HG02943 (cell line): ENCODE data around the gene CLASRP.
"Not testable (repeated sequence)": the region's sequence is repeated elsewhere in the genome, so short reads cannot be mapped to it uniquely, and the experiment has no call there.

Source experiments
- ATAC-seq: cut with Tn5 transposase; IDR thresholded peaks from one replicate; pipeline ENCODE4 v1.9.1; 2021; ENCODE audit warnings: mild to moderate bottlenecking, low read depth, moderate library complexity; ENCODE audit not compliant: unreplicated experiment

Gene CLASRP

DNA sequence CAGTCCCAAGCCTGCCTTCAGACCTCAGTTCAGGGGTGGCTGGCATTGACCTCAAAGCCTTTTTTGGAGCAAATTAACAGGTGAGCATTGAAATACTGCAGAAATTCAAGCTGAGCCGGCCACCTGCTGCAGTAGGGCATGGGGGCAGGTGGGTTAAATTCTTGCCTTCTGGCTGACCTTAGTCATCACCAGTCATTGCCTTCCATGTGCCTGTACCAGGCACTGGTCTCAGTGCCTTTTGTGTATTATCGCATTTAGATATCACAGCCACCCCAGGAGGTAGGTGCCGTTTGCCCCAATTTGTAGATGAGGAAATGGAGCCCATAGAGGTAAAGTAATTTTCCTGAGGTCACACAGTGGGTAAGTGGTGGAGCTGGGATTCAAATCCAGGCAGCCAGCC lies 61.4 kb downstream of the CLASRP start:
- ATAC-seq = no peak

DNA sequence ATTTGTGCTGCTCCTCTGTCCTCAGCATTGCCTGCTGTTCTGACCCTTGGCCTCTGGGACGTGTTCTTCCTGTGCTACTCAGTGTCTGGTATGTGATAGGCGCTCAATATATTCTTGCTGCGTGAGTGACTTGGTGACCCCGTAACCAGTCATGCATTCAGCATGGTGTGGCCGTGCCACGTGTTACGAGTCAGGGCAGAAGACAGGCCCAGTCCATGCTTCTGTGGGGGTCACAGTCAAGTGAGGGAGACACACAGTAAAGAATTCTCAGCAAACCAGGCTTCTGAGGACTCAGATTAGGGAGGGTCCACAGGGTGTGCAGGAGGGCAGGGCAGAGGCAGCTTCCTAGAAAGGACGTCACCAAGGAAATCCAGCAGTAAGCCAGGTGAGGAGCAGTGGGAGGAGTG lies 62.0 kb downstream of the CLASRP start:
- no peak for ATAC-seq

DNA sequence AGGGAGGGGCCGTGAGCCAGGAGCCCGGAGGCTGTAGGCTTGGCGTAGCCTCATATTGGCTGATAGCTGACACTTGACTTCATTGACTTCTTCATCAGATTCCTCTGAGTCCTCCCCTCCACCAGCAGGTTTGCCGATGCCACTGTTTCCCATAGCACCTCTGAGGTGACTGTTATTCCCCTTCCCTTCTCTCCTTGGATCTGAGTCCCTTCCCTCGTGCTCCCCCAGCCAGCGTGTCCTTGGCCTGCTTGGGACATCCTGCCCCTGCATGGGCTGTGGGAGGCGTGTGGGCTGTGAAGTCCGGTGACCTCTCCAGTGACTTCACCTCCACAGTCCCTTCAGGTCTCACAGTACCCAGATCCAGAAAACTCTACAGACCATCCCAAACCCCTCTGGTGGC lies 63.0 kb downstream of the CLASRP start:
- ATAC-seq = no peak

DNA sequence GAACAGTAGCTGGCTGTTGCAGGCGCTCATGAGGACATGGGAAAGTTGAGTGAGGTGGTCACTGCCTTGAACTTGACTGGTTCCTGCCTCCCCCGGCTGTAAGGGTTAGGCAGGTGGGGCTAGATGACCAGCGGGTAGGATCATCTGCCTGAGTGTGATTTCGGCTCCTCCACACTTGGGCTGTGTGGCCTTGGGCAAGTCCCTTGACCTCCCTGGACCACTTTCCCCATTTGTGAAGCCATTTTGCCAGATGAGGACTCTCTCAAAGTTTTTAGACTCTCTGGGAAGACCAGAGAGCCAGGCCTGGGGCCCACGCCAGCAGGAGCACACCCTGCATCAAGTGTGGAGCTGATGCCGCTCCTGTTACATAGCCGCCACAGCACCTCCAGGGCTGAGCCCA lies 63.6 kb downstream of the CLASRP start:
- no peak for ATAC-seq

DNA sequence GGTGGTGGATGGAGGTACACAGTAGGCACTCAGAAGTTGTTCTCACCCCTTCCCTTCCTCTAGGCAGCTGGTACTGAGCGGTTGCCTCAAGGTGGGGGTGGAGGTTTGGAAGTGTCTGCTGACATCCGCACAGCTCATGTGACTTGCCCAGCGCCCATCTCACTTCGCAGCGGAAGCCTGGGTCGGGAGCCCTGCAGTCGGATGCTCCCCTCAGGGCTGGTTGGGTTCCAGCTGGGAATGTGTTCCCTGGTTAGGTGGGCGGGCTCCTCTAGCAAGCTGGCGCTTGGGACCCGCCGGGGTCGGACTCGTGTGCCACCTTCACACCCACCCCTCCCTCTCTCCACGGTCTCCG lies 64.3 kb downstream of the CLASRP start:
- ATAC-seq = no peak

DNA sequence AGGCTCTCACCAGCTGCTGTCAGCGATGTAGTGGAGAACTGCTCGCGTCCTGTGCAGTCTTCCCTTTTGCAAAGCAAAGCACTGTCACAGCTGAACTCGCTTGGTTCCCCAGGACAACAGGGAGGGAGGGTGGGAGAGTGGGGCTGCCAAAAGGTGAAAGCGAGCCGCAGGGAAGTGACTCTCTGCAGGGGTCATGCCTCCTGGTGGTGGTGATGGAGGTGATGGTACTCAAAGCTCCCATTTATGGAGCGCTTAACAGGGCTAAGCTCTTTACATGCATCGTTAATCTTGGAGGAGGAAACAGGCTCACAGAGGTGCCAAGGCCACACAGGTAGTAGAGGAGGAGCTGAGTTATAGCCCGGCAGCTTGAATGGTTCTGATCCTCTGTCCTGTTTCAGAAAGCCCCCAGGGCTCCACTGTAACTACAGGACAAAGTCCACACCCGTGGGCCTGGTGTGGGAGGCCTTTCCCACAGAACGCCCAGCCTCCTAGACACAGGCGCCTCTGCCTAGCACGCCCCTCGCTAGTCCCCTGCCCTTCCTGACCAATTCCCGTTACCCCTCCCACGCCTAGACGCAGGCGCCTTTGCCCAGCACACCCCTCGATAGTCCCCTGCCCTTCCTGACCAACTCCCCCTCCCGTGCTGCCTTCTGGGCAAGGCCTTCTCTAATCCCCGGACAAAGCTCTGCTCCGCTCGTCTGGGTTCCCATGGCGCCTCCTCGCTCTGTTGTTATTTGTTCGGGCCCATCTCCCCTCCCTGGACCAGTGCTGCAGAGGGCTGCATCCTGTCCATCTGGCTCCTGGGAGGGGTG lies 64.9 kb downstream of the CLASRP start:
- ATAC-seq = no peak

DNA sequence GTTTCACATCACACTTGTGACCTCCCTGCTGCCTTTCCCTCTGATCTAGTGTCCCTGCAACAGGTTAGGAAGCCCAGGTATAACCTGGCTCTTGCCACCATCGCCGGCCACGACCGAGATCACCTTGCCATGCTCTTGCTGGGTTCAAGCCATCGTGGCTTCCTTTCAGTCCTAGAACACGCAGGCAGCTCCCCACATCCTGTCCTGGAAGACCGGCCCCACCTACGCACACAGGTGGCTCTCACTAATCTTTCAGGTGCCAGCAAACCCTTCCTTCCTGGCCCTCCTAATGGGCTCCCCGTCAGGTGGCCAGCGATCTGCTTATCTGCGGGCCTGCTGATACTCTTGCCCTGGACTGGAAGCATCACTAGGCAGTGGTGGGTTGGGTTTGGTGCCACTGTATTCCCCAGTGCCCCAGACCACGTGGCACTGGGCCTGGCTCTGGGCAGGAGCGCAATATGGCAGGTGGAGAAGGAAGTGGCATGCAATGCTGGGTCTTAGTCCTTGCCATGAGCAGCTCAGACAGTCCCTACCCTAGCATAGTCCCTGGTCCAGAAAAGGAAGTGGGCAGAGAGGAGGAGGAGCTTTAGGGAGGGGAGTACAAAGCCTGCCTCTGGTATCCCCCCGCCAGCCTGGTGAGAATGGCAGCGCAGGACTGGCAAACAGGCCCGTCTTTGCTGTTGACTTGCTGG lies 66.0 kb downstream of the CLASRP start:
- no peak for ATAC-seq

DNA sequence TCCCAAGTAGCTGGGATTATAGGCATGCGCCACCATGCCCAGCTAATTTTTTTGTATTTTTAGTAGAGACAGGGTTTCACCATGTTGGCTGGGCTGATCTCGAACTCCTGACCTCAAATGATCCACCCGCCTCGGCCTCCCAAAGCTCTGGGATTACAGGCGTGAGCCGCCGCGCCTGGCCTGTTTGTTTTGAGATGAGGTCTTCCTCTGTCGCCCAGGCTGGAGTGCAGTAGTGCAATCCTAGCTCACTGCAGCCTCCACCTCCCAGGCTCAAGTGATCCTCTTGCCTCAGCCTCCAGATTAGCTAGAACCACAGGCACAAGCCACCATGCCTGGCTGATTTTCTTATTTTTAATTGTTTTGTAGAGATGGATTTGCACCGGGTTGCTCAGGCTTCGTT lies 67.5 kb downstream of the CLASRP start:
- not testable (repeated sequence) for ATAC-seq

DNA sequence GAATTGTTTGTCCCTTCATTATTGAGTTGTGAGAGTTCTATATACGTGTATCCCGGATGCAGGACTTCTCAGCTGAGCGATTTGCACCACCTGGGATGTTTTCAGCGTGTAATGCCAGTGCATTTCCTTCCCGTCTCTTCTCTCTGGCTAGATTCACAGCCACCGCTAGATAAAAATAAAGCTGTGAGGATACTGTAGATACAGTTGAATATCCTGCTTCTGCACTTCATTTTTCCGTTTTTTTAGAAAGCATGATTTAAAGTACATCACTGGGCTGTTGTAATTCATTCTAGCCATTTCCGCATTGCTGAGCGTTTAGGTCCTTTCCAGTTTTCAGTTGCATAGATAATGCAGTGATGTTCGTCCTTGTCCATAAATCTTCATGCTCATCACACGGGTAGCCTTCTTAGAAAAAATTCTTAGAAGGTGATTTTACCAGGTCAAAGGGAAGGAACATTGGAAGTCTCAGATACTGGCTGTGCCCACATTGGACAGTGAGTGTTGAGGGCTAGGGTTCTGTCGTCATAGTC lies 68.8 kb downstream of the CLASRP start:
- ATAC-seq = no peak

DNA sequence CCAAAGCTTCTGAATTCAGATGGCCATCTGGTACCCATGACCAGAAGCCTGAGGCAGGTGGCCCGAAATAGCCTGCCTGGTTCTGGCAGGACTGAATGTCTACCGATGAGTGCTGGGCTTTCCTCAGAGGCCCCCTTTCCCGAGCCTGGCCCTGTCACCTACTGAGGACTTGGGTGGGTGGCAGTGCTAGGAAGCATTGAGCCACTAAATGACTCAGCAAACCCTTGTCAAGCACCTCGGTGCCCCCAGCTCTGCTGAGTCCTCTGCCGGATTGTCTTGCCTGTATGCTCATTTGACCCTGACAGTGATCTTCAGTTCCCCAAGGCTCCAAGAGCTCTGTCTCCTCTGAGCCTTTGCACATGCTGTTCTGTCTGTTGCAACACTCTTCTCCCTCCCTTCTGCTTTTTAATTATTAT lies 72.0 kb downstream of the CLASRP start:
- ATAC-seq = no peak

DNA sequence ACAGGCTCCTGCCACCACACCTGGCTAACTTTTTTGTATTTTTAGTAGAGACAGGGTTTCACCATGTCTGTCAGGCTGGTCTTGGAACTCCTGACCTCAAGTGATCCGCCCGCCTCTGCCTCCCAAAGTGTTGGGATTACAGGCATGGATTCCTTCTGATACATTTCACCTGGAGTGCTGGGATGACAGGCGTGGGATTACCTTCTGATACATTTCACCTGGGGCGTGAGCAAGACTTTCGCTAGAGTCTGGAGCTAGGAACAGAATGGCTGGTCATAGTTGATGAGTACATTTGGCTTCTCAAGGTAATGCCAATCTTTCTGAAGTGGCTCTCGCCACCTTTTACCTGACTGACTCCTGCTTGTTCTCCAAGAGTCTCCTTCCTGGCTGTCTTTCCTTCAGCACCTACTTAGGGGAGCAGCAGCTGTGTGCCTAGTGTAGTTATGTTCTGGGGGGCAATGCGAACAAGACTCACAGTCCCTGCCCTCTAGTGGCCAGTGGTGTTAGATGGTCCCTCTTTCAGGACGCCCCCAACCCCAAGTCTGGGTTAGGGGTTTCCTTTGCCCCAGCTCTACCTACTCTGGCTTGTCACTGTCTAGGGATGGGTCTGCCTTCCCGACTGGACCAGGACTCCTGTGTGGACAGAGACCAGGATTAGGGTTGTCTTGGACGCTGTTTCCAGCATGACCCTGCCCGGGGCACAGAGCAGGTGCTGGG lies 73.4 kb downstream of the CLASRP start:
- ATAC-seq = no peak

DNA sequence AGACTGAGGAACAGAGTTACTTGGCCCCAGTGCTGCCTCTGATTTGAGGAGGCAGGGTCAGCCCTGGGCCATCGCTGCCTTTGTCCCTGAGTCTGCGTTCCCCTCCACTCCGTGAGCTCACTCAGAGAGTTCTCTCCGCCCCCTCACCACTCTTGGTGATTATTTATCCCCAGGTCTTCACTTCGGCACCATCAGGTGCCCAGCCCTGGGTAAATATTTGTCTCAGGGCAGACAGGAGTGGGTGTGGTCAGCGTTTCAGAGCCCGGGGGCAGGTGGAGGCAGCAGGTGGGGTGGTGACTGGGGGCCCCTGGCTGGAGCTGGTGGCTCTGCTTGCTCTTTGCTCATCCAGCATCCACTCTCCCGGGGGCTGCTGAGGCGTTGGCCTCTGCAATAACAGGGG lies 74.8 kb downstream of the CLASRP start:
- no peak for ATAC-seq

DNA sequence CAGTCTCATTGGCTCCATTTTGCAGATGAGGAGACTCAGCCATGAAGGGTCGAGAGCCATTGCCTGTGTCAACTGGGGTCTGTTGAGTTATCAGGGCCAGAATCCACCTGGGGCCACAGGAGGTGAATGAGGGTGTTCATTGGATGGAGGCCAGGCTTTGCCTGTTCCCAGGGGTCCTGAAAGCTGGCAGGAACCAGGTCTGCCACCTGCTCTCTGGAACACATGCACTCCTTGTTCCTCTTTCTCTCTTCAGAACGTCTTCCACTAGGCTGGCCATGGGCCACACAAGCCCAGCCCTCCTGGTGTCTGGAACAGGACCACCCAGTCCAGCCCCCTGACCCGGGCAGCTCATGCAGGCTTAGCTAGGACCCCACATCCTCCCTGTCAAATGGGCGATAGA lies 75.3 kb downstream of the CLASRP start:
- no peak for ATAC-seq

DNA sequence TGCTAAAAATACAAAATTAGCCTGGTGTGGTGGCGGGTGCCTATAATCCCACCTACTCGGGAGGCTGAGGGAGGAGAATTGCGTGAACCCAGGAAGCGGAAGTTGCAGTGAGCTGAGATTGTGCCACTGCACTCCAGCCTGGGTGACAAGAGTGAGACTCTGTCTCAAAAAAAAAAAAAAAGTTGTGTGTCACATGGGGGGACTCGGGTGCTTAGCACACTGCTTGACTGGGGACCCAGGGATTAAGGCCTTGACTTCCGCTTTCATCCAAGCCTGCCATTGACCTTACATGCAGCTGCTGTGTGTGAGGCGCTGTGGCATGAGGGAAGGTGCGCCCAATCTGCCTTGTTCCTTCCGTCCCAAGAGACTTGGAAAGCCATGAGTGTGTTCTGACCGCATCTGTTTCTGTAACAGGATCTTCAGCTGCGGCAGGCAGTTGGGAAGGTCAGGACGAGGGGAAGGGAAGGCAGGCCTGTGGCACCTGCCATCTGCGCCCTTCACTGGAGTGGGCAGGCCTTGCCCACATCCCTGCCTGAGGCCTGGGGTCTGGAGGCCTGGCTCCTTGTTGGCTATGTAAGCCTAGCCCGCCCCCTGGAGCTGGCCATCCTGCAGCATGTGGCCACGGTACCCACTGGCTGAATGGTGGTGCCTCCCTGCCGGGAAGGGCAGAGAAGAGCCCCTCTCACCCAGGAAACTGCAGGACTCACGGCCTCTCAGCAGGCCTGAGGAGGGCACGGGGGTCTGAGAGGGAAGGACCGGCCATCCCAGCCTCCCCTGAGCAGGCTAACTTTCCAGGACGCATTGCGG lies 77.2 kb downstream of the CLASRP start:
- ATAC-seq = no peak

DNA sequence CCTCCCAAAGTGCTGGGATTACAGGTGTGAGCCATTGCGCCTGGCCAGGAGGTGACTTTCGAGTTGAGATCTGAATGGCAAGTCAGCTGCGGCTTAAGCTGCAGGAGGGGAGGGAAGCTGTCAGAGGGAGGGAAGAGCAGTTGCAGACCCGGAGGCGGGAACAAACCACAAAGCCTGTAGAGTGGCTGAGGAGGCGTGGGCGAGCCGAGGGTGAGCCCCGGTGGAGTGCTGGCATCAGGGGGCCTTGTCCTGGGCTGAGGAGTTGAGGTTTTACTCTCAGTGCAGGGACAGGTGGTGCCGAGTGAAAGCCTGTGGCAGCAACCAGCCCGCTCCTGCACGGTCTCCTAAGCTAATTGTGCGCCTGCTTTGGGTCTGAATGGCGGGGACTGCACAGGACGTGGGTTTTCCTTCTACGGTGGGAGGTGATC lies 78.3 kb downstream of the CLASRP start:
- ATAC-seq = no peak

DNA sequence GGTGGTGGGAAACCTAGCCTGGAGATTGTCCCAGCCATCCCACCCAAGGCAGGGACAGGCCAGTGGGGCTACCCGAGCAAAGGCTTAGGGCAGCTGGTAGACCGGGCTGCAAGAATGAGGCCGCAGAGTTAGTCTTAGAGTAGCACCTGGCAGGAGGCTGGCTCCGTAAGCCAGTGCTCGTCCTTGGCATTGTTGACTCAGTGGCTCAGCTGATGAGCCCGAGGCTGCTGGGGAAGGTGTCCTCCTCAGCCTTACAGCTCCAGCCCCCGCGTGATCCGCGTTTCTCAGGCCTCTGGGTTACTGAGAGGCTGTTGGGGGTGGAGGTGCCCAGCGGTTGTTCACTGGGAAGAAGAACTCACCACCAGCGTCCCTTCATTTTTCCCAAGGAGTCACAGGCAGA lies 78.8 kb downstream of the CLASRP start:
- ATAC-seq = no peak

DNA sequence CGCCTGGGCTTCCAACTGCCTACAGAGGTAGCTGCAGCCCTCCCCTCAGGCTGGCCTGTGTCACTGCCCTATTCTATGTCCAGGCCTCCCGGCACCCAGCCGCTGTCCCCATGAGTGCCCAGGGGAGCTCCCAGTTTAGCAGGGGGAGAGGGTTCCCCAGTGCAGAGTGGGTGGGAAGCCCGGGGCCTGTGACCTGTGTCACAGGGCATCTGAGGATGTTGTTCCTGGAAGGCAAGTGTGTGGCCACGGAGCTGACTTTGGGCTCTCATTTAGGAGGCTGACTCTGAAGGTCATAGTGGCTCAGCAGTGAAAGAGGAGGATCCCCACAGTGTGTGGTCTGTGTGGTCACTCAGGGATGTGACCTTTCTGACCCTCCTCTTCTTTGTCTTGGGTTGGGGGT lies 79.3 kb downstream of the CLASRP start:
- ATAC-seq = no peak

DNA sequence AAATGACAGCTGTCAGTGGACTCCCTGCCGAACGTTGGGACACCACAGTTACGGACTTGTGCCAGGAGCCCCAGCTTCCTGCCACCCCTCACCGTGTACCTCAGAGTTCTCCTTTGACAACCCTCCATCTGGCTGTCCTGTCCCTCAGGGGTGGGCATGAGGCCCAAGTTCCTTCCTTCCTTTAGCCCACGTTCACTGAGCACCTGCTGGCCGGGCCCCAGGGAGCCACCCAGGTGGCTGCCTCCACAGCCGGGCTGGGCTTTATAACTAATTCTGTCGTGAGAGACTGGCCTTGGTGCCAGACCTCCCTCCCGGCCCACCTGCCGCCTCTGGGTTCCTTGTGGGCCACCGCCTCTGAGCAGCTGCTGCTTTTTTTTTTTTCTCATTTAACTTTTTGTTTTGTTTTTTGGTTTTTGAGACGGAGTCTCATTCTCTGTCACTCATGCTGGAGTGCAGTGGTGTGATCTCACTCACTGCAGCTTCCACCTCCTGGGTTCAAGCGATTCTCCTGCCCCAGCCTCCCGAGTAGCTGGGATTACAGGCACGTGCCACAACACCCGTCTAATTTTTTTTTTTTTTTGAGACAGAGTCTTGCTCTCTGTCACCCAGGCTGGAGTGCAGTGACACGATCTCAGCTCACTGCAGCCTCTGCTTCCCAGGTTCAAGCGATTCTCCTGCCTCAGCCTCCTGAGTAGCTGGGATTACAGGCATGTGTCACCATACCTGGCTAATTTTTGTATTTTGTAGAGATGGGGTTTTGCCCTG lies 79.9 kb downstream of the CLASRP start:
- not testable (repeated sequence) for ATAC-seq

DNA sequence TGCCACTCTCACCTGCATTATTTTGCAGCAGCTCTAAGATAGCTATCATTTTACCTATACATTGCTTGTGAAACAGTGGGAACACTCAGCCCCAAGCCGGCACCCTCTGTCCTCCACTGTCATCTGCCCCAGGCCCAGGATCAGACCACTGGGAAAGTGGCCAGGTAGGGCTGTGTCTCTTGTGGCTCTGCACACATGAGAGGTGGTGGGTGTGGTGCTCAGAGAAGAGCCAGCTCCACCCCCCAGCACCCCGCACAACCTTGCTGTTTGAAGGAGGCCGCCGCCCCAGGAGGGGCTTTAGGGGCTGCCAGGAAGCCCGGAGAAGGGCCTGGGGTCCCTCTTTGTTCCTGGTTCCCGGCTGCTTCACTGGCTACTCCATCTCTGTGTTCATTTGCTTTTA lies 80.7 kb downstream of the CLASRP start:
- no peak for ATAC-seq
